Spinal cord (tissue), 10 donors: ENCODE measurements around the gene WDR81. TPM values are rescaled to one million over a fixed set of nuclear protein-coding genes. Genes with fewer than 3 reads are reported as not detected.

ENCODE experiments used
- DNase-seq, 6 donors: peaks; one replicate each; pipeline versions ENCODE4 v3.0.0 to v3.0.0-alpha.2; 2013 to 2015; ENCODE audit warnings: low spot score in 6 of 6, low read depth in 4 of 6
- H3K27ac ChIP-seq: one replicate; pipeline ENCODE4 v1.5.1; 2013; ENCODE audit warnings: low read depth, low read length, control low read depth
- H3K27me3 ChIP-seq: one replicate; pipeline ENCODE4 v1.6.1; 2013; ENCODE audit warnings: low read length; ENCODE audit not compliant: control insufficient read depth, insufficient read depth
- H3K36me3 ChIP-seq: one replicate; pipeline ENCODE4 v1.6.1; 2013; ENCODE audit warnings: low read length; ENCODE audit not compliant: control insufficient read depth, insufficient read depth
- H3K4me1 ChIP-seq: one replicate; pipeline ENCODE4 v1.6.1; 2013; ENCODE audit warnings: low read length; ENCODE audit not compliant: control insufficient read depth, insufficient read depth
- H3K4me3 ChIP-seq: one replicate; pipeline ENCODE4 v1.5.1; 2013; ENCODE audit warnings: low read depth, low read length, control low read depth
- H3K9me3 ChIP-seq: one replicate; pipeline ENCODE4 v1.6.1; 2013; ENCODE audit warnings: low read length; ENCODE audit not compliant: control insufficient read depth, insufficient read depth
- WGBS: methylation state at CpG from one replicate; pipeline ENCODE4 v1.1.5; 2013; ENCODE audit warnings: missing lambda C conversion rate; ENCODE audit not compliant: insufficient coverage; 5-methylcytosine and 5-hydroxymethylcytosine counted together
- polyA plus RNA-seq, 2 donors: library from polyadenylated mRNA; unstranded; fragments of 120-200 nt; gene quantifications; one replicate each; pipeline ENCODE4 v1.2.1, GENCODE V29; 2013; ENCODE audit not compliant: insufficient read length in 2 of 2
- total RNA-seq, 2 donors: library from RNA; depleted of rRNA in 1 of 2; stranded (reverse); fragments of 120-200 nt in 1 of 2; fragments of >200 nt in 1 of 2; gene quantifications; one replicate each; pipeline versions ENCODE4 v1.2.3 to v1.2.4, GENCODE V29; 2013 to 2014
- donor health status: healthy.

Gene WDR81
- total and polyA plus RNA-seq, 4 donors, result 9.9 to 17.0 (median 13.9) TPM

DNA sequence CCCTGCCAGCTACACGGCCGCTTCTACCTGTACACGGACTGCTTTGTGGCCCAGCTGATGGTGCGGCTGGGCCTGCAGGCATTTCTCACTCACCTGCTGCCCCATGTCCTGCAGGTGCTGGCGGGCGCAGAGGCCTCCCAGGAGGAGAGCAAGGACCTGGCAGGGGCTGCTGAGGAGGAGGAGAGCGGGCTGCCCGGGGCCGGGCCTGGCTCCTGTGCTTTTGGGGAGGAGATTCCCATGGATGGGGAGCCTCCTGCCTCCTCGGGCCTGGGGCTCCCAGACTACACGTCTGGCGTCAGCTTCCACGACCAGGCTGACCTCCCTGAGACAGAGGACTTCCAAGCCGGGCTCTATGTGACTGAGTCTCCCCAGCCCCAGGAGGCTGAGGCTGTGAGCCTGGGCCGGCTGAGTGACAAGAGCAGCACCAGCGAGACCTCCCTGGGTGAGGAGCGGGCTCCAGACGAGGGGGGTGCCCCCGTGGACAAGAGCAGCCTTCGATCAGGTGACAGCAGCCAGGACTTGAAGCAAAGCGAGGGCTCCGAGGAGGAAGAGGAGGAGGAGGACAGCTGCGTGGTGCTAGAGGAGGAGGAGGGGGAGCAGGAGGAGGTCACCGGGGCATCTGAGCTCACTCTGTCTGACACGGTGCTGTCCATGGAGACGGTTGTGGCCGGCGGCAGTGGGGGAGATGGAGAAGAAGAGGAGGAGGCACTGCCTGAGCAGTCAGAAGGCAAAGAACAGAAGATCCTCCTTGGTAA is 3.5 kb downstream of the WDR81 start:
- Histone ChIP-seq H3K36me3 (peaks cover 66% of the 10 kb centered on the region), H3K4me3 (no peak overlapping the region), H3K27ac (no peak overlapping the region), H3K9me3 (no peaks in the 10 kb centered on the region), H3K4me1 (peaks cover 36% of the 10 kb centered on the region), H3K27me3 (no peaks in the 10 kb centered on the region)
- DNase-seq, result no peak
- 89% methylated on average over 24 of the region's 28 CpGs for WGBS

DNA sequence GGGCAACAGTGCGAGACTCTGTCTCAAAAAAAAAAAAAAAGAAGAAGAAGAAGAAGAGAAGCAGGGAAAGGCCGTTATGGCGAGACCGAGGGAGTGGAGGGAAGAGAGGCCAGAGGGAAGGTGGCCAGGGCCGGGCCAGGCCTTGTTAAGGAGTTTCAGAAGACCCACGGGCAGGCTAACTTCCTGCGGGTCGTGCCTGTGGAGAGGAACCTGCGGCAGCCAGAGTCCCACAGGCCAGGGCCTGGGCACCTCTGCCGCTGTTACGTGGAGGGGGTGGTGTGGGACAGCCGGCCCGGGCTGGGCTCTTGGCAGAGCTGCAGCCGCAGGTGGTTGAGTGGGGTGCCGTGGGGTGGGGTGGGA is 5.4 kb downstream of the WDR81 start:
- Histone ChIP-seq H3K4me3 (no peak overlapping the region), H3K27ac (peak overlapping the region; percentile 25), H3K4me1 (peaks cover 25% of the 10 kb centered on the region), H3K9me3 (no peaks in the 10 kb centered on the region), H3K27me3 (no peaks in the 10 kb centered on the region), H3K36me3 (peaks cover 83% of the 10 kb centered on the region)
- WGBS, result 81% methylated on average over 10 of the region's 15 CpGs
- DNase-seq, result no peak

DNA sequence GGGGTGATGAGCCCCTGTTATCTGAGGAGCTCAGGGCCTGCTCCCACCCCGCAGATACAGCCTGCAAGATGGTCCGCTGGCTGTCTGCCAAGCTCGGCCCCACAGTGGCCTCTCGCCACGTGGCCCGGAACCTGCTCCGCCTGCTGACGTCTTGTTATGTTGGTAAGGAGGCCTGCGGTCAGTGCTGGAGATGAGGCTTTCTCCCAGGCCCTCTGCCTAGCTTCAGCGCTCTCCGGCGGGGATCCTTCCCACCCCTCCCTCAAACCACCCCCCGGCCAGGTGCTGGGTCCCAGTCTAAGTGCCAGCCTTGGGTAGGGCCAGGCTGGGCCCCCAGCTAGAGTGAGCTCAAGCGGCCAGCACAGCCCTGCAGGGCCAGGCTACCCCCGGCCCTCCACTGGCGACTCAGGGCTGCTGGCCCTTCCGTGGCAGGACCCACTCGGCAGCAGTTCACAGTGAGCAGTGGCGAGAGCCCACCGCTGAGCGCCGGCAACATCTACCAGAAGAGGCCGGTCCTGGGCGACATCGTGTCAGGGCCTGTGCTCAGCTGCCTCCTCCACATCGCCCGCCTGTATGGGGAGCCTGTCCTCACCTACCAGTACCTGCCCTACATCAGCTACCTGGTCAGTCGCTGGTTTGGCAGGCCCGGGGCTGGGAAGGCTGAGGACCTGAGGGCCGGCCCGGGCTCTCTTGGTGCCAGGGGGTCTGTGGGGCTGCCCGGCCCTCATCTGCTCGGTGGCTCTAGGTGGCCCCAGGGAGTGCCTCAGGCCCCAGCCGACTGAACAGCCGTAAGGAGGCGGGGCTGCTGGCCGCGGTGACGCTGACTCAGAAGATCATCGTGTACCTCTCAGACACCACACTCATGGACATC is 6.1 kb downstream of the WDR81 start:
- H3K36me3 ChIP-seq, result peaks cover 83% of the 10 kb centered on the region
- peak overlapping the region; percentile 60 for H3K27ac ChIP-seq
- WGBS, result 76% methylated on average over 32 of the region's 40 CpGs
- H3K27me3 ChIP-seq, result no peaks in the 10 kb centered on the region
- H3K4me1 ChIP-seq, result peaks cover 19% of the 10 kb centered on the region
- no peaks in the 10 kb centered on the region for H3K9me3 ChIP-seq
- H3K4me3 ChIP-seq, result no peak overlapping the region
- peak in 2 of 6 donors; percentile 52 to 65 for DNase-seq

DNA sequence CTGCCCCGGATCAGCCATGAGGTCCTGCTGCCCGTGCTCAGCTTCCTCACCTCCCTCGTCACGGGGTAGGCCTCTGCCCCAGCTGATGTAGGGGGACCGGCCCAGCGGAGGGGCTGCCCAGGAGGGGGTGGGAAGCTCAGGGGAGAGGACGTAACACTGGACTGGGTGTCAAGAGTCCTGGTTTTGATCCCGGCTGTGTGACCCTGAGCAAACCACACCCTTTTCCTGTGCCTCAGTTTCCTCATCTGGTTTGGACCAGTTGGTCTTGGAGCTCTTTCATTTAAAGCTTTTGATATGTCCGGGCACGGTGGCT is 6.6 kb downstream of the WDR81 start:
- Histone ChIP-seq H3K27me3 (no peaks in the 10 kb centered on the region), H3K4me3 (no peak overlapping the region), H3K9me3 (no peaks in the 10 kb centered on the region), H3K27ac (no peak overlapping the region), H3K4me1 (peaks cover 15% of the 10 kb centered on the region), H3K36me3 (peaks cover 83% of the 10 kb centered on the region)
- DNase-seq, result no peak
- WGBS, result 85% methylated on average over 4 of the region's 10 CpGs

DNA sequence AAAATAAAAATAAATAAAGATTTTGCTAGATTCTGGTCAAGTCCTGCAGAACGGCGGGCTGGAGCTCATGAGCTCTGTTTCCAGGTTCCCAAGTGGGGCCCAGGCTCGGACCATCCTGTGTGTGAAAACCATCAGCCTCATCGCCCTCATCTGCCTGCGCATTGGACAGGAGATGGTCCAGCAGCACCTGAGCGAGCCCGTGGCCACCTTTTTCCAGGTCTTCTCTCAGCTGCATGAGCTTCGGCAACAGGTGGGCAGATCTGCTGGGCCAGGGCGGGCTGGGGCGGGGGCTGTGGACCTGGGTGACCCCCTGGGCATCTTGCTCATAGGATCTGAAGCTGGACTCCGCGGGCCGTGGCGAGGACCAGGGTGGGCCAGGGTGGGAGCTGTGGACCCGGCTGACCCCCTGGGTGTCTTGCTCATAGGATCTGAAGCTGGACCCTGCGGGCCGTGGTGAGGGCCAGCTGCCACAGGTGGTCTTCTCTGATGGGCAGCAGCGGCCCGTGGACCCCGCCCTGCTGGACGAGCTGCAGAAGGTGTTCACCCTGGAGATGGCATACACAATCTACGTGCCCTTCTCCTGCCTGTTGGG is 7.8 kb downstream of the WDR81 start:
- WGBS, result 96% methylated on average over 22 of the region's 22 CpGs
- Histone ChIP-seq H3K27ac (no peak overlapping the region), H3K9me3 (no peaks in the 10 kb centered on the region), H3K4me3 (no peak overlapping the region), H3K36me3 (peaks cover 83% of the 10 kb centered on the region), H3K4me1 (peaks cover 23% of the 10 kb centered on the region), H3K27me3 (no peaks in the 10 kb centered on the region)
- no peak for DNase-seq

DNA sequence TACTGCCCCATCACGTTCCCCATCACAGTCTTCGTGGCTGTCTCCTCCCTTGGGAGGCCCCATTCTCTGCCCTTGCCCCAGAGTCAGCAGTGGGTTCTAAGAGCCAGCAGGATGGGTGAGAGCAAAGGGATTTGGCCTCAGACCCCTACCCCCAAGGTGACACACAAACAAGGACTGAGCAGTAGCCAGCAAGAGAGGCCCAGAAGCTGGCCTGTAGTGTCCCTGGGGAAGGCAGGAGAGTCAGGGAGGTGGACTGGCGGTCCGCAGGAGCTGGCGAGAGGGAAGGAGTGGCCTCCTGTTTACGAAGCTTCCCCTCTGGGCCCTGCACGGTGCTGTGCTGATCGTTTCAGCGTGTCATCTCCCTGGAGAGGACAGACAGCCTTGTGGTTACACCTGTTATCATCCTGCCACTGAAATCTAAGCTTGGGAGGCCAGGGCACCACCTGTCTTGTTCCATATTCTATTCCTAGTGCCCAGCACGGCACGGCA is 8.4 kb downstream of the WDR81 start:
- Histone ChIP-seq H3K27me3 (no peaks in the 10 kb centered on the region), H3K4me1 (peaks cover 23% of the 10 kb centered on the region), H3K4me3 (no peak overlapping the region), H3K36me3 (peaks cover 83% of the 10 kb centered on the region), H3K27ac (no peak overlapping the region), H3K9me3 (no peaks in the 10 kb centered on the region)
- DNase-seq, result no peak
- WGBS, result 84% methylated on average over 11 of the region's 11 CpGs

DNA sequence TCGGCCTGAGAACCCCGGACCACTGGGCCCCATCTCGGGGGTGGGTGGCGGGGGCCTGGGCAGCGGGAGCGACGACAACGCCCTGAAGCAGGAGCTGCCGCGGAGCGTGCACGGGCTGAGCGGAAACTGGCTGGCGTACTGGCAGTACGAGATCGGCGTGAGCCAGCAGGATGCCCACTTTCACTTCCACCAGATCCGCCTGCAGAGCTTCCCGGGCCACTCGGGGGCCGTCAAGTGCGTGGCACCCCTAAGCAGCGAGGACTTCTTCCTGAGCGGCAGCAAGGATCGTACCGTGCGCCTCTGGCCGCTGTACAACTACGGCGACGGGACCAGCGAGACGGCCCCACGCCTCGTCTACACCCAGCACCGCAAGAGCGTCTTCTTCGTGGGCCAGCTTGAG is 9.3 kb downstream of the WDR81 start:
- Histone ChIP-seq H3K27me3 (no peaks in the 10 kb centered on the region), H3K27ac (no peak overlapping the region), H3K4me1 (peaks cover 23% of the 10 kb centered on the region), H3K9me3 (no peaks in the 10 kb centered on the region), H3K36me3 (peaks cover 79% of the 10 kb centered on the region), H3K4me3 (no peak overlapping the region)
- DNase-seq, result no peak
- 93% methylated on average over 29 of the region's 38 CpGs for WGBS

DNA sequence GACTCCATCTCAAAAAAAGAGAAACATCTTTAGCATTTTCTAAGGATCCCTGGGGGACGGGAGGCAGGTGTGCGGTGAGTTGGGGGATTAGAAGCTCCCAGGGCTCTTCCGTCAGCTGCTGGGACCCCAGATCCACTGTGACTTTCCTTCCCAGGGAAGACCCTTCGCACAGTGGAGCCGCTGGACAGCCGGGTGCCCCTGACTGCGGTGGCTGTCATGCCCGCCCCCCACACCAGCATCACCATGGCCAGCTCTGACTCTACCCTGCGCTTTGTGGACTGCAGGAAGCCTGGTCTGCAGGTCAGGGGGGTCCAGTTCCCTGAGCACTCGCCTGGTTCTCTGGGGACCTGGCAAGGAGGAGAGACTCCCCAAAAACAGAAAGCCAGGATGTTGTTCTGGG is 10.9 kb downstream of the WDR81 start:
- no peak for DNase-seq
- H3K4me1 ChIP-seq, result peaks cover 17% of the 10 kb centered on the region
- H3K9me3 ChIP-seq, result no peaks in the 10 kb centered on the region
- H3K4me3 ChIP-seq, result no peak overlapping the region
- 98% methylated on average over 10 of the region's 10 CpGs for WGBS
- H3K36me3 ChIP-seq, result peaks cover 69% of the 10 kb centered on the region
- H3K27ac ChIP-seq, result no peak overlapping the region
- H3K27me3 ChIP-seq, result no peaks in the 10 kb centered on the region

DNA sequence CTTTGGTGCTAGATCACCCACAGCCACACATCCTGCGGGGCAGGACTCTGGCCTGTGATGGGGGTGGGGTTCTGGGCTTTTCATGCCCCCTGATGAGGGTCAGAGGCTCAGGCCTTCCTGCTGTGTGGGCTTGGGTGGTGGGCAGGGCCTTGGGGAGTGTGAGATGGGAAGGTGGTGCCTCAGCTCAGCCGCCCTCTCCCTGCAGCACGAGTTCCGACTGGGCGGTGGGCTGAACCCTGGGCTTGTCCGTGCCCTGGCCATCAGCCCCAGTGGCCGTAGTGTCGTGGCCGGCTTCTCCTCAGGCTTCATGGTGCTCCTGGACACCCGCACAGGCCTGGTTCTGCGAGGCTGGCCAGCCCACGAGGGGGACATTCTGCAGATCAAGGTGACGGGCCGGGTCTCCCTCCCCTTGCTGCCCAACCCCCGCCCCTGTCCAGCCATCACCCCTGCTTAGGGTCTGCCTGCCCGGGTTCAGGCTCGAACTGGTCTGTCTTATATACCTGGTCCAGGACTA is 11.4 kb downstream of the WDR81 start:
- WGBS, result 96% methylated on average over 12 of the region's 17 CpGs
- no peak for DNase-seq
- no peaks in the 10 kb centered on the region for H3K9me3 ChIP-seq
- H3K4me3 ChIP-seq, result no peak overlapping the region
- H3K36me3 ChIP-seq, result peaks cover 64% of the 10 kb centered on the region
- no peak overlapping the region for H3K27ac ChIP-seq
- peaks cover 12% of the 10 kb centered on the region for H3K4me1 ChIP-seq
- H3K27me3 ChIP-seq, result no peaks in the 10 kb centered on the region
